HG03196 (cell line): Measurements from ENCODE around the gene PRMT2.

Experiments
- ATAC-seq: cut with Tn5 transposase; IDR thresholded peaks from one replicate; pipeline ENCODE4 v1.9.1; 2021; ENCODE audit not compliant: unreplicated experiment

The PRMT2 gene

DNA sequence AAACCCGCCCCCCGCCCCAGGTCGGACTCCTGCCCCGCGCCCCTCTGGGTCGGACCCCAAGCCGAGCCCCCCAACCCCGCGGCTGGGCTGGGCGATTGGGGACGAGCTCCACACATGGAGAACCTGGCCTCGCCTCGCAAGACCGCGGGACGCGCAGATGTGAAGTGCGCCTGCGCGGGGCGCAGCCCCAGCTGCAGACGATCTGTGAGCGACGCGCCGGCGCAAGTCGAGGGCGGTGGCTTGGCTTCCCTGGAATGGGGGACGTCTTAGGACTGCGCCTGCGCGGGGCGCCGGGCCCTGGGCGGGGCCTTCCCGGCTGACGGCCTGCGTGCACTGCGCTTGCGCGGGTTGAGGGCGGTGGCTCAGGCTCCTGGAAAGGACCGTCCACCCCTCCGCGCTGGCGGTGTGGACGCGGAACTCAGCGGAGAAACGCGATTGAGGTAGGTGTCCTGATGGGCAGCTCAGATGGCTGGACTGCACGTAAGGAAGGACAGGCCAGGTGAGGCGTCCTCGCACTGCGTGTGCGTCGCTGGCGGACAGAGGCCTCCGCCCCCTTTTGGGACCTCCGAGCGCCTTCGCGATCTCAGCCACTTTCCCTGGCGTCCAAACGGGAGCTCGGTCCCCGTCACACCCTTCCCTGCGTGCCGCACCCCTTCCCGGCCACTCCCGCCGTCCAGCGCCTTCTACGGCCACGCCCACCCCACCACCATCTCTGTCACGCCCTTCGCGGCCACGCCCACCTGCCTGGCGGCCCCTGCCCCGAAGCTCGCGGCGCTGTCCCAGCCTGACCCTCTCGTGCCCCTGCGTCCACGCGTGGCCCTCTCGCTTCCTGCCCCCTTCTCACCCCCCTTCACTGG is at the start of gene PRMT2:
PRMT2 (plus strand) TSS at position 351 of the 857 bp plus-strand sequence. CDS start 1,278 bp downstream, outside the sequence.
- ATAC-seq: peak; percentile 77

- no peak for ATAC-seq
Measured at GRCh38 chr21:46594276-46594675, 41.2 kb upstream of the PRMT2 start.

GRCh38 chr21:46596201-46596600 is 39.3 kb upstream of the PRMT2 start:
- no peak for ATAC-seq

DNA sequence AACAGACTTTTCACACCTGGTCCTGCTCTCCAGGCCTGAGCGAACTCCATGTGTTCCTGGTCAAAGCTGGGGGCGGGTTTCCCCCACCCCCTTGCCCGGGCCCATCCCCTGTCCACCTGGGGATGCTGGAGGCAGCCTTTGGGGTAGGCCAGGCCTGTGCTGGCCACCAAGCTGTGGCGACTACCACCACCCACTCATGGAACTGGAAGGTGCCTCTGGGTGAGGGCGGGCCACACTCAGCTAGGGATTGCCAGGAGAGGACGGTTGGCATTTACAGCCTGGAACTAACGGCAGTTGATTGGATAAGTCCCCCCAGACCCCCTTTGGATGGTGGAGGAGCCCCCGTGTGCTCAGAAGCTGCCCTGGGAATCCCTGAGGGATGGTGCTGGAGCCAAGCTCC is 38.4 kb upstream of the PRMT2 start:
- ATAC-seq: no peak

GRCh38 chr21:46597896-46598343 is 37.6 kb upstream of the PRMT2 start:
- no peak for ATAC-seq

DNA sequence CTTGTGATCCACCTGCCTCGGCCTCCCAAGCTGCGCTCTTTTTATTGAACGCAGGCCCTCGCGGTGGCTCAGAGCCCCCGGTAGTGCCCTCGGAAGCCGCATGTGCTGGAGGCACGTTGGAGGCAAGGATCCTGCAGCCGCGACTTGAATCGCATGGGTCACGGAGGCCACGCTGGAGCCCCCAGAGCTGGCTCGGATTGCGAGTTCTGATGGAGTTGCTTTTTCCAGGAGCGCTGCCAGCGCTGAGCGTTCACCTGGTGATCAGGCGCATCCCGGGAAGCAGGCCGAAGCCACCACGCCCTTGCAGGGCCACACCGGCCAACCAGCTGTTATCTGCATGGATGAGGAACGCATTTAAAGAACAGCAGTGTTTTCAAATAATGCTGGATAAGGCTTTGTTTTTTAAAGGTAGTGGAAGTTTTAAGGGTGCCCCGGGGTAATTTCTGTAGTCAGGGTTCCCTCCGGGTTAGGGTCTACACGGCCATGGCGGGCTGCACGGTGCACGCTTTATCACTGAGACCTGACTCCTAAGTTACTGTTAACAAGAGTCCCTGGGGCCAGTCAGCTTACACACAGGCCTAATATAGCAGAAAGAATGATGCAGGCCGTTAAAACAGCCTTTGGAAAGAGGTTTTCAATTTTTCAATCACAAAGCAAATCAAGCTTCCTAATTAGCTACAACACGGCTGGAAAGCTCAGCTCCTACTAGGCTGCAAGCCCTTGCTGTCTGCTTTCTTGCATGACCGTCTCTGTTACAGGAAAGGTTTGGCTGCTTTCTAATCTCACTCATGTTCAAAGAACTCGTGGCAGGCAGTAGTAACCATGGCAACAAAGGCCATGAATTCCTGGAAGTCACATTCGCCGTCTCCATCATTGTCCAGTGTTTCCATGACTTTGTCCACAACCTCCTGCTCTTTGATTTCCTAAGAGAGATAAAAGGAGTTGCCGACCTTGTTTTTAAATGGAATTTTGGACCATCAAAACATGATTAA is 36.6 kb upstream of the PRMT2 start:
- ATAC-seq: no peak

DNA sequence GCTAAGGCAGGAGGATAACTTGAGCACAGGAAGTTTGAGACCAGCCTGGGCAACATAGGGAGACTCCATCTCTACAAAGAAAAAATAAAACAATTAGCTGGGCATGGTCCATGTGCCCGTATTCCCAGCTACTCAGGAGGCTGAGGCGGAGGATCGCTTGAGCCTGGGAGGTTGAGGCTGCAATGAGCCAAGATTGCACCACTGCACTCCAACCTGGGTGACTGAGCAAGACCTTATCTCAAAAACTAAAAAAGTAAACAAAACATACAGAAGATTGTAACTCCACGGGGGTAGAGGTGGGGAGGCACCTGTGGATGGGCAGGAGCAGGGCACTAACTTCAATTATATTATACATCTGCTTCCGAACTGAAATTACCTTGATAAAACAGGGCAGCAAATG is 35.2 kb upstream of the PRMT2 start:
- no peak for ATAC-seq

DNA sequence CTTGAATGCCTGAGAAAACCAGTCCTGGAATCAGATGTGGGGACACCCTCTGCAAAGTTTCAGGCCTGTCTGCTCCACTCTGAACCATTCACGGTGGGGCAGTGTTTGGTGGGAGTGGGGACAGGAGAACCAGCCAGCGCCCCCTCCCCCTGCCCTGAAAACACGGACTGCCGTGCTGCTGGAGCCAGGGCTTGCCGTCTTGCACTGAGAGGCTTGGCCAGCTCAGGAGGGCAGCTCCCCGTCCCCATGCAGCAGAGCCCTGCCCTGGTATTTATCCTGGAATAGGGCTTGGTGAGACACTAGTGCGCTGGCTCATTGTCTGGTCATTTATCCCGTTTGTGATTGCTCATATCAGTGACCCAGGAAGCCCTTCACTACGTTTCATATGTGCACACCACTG is 34.5 kb upstream of the PRMT2 start:
- ATAC-seq: no peak

DNA sequence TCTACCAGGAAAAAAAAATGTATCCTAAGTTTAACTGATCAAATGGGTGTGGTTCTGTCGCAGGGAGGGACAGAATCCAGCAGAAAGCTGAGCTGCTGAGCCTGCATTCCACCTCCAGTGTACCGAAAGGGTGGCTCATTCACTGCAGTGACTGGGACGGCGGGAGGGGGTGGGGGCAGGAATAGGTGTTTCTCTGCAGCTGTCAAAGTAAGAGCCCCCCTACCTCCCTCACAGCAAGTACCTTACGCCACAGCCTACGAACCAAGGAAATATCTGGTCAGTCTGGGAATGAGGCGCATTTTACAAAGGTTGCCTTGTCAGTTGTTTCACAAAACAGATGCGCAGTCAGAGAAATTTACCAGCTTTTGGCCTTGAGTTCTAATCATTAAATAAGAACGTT is 32.2 kb upstream of the PRMT2 start:
- no peak for ATAC-seq

DNA sequence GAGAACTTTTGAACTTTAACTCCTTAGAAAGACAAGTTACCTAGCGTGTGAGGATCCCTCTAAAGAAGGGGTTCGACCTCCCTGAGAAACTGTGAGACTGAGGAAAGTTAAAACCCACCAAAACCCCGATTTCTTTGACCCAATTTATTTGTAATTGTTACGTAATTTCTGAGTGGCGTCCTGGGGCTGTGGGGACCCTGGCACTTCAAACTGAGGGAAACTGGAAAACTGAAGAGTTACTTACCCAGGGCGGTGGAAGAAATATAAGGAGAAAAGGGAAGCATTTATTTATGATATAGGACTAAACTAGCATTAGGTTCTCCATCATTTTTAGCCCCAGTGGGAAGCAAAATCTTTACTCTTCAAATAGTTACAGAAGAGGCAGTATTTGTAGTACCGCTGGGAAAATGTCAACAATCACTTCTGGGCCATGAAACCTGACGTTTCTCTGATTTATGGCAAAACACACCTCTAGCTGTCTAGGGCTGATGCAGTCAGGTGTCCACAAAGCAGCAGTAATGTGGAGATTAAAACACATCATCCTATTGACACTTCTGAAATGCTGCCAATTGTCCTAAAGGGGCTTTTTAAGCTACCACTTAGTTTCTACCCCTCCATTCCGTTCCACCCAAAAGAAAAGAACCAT is 31.0 kb upstream of the PRMT2 start:
- no peak for ATAC-seq

- no peak for ATAC-seq
Measured at GRCh38 chr21:46604975-46605766, 30.3 kb upstream of the PRMT2 start, which contains the start of gene S100B. Gene S100B (minus strand): TSS chr21:46605082. CDS start chr21:46602415, 2,667 bp downstream.

- ATAC-seq: peak; percentile 58
Measured at GRCh38 chr21:46605767-46606426, 29.6 kb upstream of the PRMT2 start.

DNA sequence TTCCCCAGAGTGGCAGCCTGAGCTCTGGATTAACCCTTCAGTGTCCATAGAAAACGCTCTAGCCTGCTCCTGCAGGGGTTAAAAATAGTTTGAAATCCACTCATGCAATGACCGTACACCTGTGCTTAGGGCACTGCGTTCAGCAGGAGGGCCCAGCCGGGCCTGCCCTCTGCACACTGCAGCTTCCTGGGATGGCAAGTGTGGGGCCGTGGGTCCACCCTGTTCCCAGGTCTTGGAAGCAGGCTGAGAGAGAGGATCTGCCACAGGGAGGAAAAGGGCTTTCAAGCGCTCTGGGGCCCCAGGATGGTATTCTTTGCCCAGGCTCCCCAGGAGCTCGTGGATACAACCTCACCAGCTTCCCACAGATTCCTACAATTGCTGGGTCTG is 29.1 kb upstream of the PRMT2 start:
- ATAC-seq: no peak

DNA sequence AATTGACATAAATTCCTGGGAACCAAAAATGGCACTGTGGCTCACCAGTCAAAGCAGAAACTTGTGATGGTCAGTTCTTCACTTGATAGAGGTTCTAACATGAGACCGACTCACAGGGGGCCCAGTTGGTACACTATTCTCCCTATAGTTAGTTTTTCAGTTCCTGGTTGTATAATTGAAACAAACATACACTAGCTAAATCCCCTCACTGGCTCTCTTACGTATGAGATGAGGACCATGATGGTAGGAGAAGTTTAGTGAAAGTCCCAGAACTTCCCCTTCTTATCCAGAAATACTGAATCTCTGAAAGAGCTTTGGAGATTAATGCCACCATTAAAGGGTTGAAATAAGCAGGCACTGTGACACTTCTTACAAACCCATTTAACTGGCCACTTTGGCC is 27.8 kb upstream of the PRMT2 start:
- no peak for ATAC-seq

DNA sequence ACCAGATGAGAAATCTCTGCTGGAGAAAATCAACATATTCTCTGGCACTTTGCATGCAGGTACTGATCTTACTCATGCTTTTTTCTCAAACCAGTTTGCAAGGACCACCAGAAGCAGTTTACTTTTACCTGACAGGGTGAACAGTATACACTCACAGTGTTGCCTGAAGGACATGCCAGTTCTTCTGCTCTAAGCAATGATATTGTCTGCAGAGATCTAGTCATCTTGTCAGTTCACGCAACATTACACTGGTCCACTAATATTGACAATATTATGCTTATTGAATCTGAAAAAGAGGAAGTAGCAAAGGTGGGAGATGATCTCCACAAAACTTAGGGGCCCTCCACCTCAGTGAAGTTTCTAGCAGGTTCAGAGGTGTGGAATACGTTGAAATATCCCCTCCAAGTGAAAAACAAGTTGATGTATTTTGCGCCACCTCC is 26.8 kb upstream of the PRMT2 start:
- no peak for ATAC-seq

DNA sequence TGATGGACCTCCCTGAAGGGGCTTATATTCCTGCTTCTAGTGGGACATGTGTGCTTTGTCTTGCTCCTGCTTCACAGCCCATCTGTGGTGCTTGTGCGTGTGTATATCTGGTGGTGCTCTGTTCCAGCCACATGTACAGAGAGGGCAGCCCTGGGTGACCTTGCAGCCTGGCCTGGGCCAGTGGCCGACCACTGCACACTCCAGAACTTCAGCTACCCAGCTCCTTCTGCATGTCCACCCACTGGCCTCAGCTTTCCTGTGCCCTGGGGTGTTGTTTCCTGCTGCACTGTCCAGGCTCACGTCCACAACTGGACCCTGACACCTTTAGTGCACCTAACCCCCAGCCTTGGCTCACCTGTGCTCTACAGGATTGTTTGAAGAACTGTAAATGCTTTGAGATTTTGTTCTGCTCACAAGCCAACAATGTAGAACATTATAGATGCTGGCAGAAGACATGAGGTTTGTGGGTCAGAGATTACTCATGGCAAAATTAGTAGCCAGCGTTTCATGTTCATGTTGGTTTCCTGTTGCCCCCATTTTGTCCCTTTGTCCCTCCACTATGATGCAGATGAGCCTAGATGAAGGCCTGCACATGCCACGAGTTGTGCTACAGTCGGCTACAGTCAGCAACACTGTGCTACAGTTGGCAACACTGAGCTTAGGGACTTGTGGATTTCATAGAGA is 25.3 kb upstream of the PRMT2 start:
- no peak for ATAC-seq

GRCh38 chr21:46613391-46613790 is 22.1 kb upstream of the PRMT2 start:
- ATAC-seq: no peak

- no peak for ATAC-seq
Measured at GRCh38 chr21:46616050-46616449, 19.4 kb upstream of the PRMT2 start.

DNA sequence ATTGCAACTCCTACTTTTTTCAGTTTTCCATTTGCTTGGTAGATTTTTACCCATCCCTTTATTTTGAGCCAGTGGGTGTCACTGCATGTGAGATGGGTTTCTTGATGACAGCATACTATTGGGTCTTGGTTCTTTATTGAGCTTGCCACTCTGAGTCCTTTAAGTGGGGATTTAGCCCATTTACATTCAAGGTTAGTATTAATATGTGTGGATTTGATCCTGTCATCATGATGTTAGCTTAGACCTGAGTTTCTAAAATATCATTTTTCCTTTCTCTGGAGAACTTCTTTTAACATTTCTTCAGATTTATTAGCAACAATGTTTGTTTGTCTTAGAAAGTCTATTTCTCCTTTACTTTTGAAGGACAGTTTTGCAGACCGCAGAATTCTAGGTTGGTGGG is 18.8 kb upstream of the PRMT2 start:
- ATAC-seq: no peak
